Tibial nerve (tissue), 4 donors: ENCODE data around the gene PRR35.

ENCODE experiments used
- CTCF ChIP-seq, 5 experiments: fragments of 200-600 bp in 3 of 5; fragments of 450-650 bp in 2 of 5; sonication (generic) in 3 of 5; IDR thresholded peaks; one replicate each; pipeline ENCODE4 v1.5.1; 2016 to 2019; ENCODE audit warnings: antibody characterized with exemption in 5 of 5, mild to moderate bottlenecking in 3 of 5, moderate library complexity in 2 of 5
- EP300 ChIP-seq, 2 donors: sonication (generic); formaldehyde crosslinking; IDR thresholded peaks; one replicate each; pipeline ENCODE4 v1.6.1; 2017; ENCODE audit warnings: antibody characterized with exemption in 2 of 2, mild to moderate bottlenecking in 1 of 2
- POLR2A ChIP-seq, 2 donors: fragments of 450-650 bp; IDR thresholded peaks; one replicate each; pipeline ENCODE4 v1.6.1; 2017; ENCODE audit warnings: antibody characterized with exemption in 2 of 2, mild to moderate bottlenecking in 2 of 2, moderate library complexity in 2 of 2

GRCh38 chr16:582614-583331, 22.6 kb downstream of the PRR35 start:
- TF ChIP-seq CTCF (IDR thresholded peaks at IDR 0.05) = no peak
- no peak for TF ChIP-seq EP300 (IDR thresholded peaks at IDR 0.05)
- no peak for TF ChIP-seq POLR2A (IDR thresholded peaks at IDR 0.05)
